Common myeloid progenitor, CD34-positive (primary cell): ENCODE measurements around the gene ABHD12B.

ENCODE experiments used
- CTCF ChIA-PET: fragments of 350-600 bp; sonication (Branson Sonifier 250); formaldehyde crosslinking; loops from one replicate; lab custom pipeline; 2021; ENCODE audit warnings: antibody characterized with exemption; lab: Charles Lee
- POLR2A ChIA-PET: fragments of 350-600 bp; sonication (Branson Sonifier 250); formaldehyde crosslinking; loops from one replicate; lab custom pipeline; 2021; ENCODE audit warnings: antibody characterized with exemption; lab: Charles Lee
- DNase-seq, 3 donors: peaks; one replicate each; pipeline versions ENCODE4 v3.0.0 to v3.0.0-alpha.2; 2013
- H3K27ac ChIP-seq, 2 experiments: 1 replicate in 1 of 2; 2 replicates in 1 of 2; pipeline ENCODE4 v1.7.0; 2013; ENCODE audit warnings: inconsistent platforms in 2 of 2, low read length in 2 of 2, mild to moderate bottlenecking in 2 of 2, low read depth in 1 of 2, moderate library complexity in 1 of 2; ENCODE audit not compliant: severe bottlenecking in 2 of 2, insufficient read depth in 1 of 2, poor library complexity in 1 of 2
- H3K27me3 ChIP-seq, 5 experiments: replicated peaks in 2 of 5; 1 replicate in 3 of 5; 2 replicates in 2 of 5; pipeline versions ENCODE4 v1.6.1 to v1.7.0; 2013; ENCODE audit warnings: low read length in 4 of 5, mild to moderate bottlenecking in 2 of 5, moderate library complexity in 2 of 5, inconsistent platforms in 1 of 5; ENCODE audit not compliant: insufficient read depth in 5 of 5, control insufficient read depth in 4 of 5
- H3K36me3 ChIP-seq, 4 experiments: 1 replicate in 2 of 4; 2 replicates in 2 of 4; pipeline versions ENCODE4 v1.6.1 to v1.7.0; 2013; ENCODE audit warnings: low read length in 3 of 4, control low read depth in 1 of 4, mild to moderate bottlenecking in 1 of 4; ENCODE audit not compliant: control insufficient read depth in 4 of 4, insufficient read depth in 4 of 4
- H3K4me1 ChIP-seq, 4 experiments: 1 replicate in 3 of 4; 2 replicates in 1 of 4; pipeline versions ENCODE4 v1.6.1 to v1.7.1; 2013; ENCODE audit warnings: low read length in 3 of 4, mild to moderate bottlenecking in 3 of 4, control low read depth in 1 of 4, inconsistent platforms in 1 of 4, moderate library complexity in 1 of 4; ENCODE audit not compliant: control insufficient read depth in 4 of 4, insufficient read depth in 4 of 4; ENCODE audit errors: control extremely low read depth in 1 of 4
- H3K4me3 ChIP-seq, 7 experiments: 1 replicate in 4 of 7; 2 replicates in 3 of 7; pipeline versions ENCODE4 v1.5.1 to v1.7.0; 2013; ENCODE audit warnings: mild to moderate bottlenecking in 7 of 7, low read length in 6 of 7, moderate library complexity in 6 of 7, inconsistent platforms in 2 of 7, low read depth in 2 of 7, control low read depth in 1 of 7; ENCODE audit not compliant: insufficient read depth in 4 of 7, control insufficient read depth in 1 of 7; ENCODE audit errors: extremely low read depth in 1 of 7
- H3K9me3 ChIP-seq, 5 experiments: 1 replicate in 4 of 5; 2 replicates in 1 of 5; pipeline versions ENCODE4 v1.6.1 to v1.7.1; 2013; ENCODE audit warnings: low read length in 4 of 5, mild to moderate bottlenecking in 2 of 5, inconsistent platforms in 1 of 5, low read depth in 1 of 5, moderate library complexity in 1 of 5; ENCODE audit not compliant: control insufficient read depth in 4 of 5, insufficient read depth in 2 of 5; ENCODE audit errors: control extremely low read depth in 1 of 5
- WGBS: methylation state at CpG from one replicate; pipeline ENCODE4 v1.1.5; 2013; ENCODE audit not compliant: insufficient coverage; 5-methylcytosine and 5-hydroxymethylcytosine counted together

ABHD12B gene

GRCh38 chr14:50862036-50862570 lies 9.8 kb upstream of the ABHD12B start:
- WGBS, result 100% methylated on average over 3 of the region's 4 CpGs
- no peak overlapping the region for H3K4me3 ChIP-seq
- no peaks in the 10 kb centered on the region for H3K9me3 ChIP-seq
- POLR2A ChIA-PET, result interaction anchor here (0.6 to 7.8 kb wide), 2 partner anchors 32 to 194 kb away, joined by 3 to 37 read pairs; partner anchors contain the start of genes NIN and SAV1
- CTCF ChIA-PET, result interaction anchor here (0.8 to 8.0 kb wide), 10 partner anchors 24 to 261 kb away, joined by 3 to 131 read pairs (median 3); partner anchors contain the start of gene PYGL
- H3K27ac ChIP-seq, result no peak overlapping the region
- no peaks in the 10 kb centered on the region for H3K36me3 ChIP-seq
- no peak for DNase-seq
- peaks cover 12 to 35% (median 29%) of the 10 kb centered on the region in 4 experiments for H3K4me1 ChIP-seq
- H3K27me3 ChIP-seq, result no peaks in the 10 kb centered on the region

GRCh38 chr14:50864237-50864636 lies 7.6 kb upstream of the ABHD12B start:
- H3K36me3 ChIP-seq, result no peaks in the 10 kb centered on the region
- H3K4me1 ChIP-seq, result peaks cover 12 to 31% (median 21%) of the 10 kb centered on the region in 4 experiments
- DNase-seq, result no peak
- no peaks in the 10 kb centered on the region for H3K9me3 ChIP-seq
- ChIA-PET CTCF (interaction anchor here (1.2 to 8.0 kb wide), 6 partner anchors 33 to 90 kb away, joined by 3 to 131 read pairs (median 4); partner anchors contain the start of gene NIN), POLR2A (no interaction called here)
- no peaks in the 10 kb centered on the region for H3K27me3 ChIP-seq
- H3K27ac ChIP-seq, result no peak overlapping the region
- H3K4me3 ChIP-seq, result no peak overlapping the region

GRCh38 chr14:50864946-50865345 lies 6.9 kb upstream of the ABHD12B start:
- CTCF ChIA-PET, result interaction anchor here (1.2 to 1.8 kb wide), 6 partner anchors 33 to 91 kb away, joined by 3 to 9 read pairs (median 4); partner anchors contain the start of gene NIN
- H3K4me1 ChIP-seq, result peaks cover 10 to 25% (median 15%) of the 10 kb centered on the region in 4 experiments
- H3K27ac ChIP-seq, result no peak overlapping the region
- H3K4me3 ChIP-seq, result no peak overlapping the region
- no CpG with 5 or more reads among the region's 5 CpGs for WGBS
- no peak for DNase-seq
- no peaks in the 10 kb centered on the region for H3K27me3 ChIP-seq
- no peaks in the 10 kb centered on the region for H3K36me3 ChIP-seq
- POLR2A ChIA-PET, result no interaction called here
- no peaks in the 10 kb centered on the region for H3K9me3 ChIP-seq

- ChIA-PET CTCF (interaction anchor here (1.2 to 1.8 kb wide), 5 partner anchors 34 to 92 kb away, joined by 3 to 9 read pairs (median 5); partner anchors contain the start of gene NIN), POLR2A (interaction anchor here (0.6 kb wide), 1 partner anchor 348 kb away, joined by 4 read pairs; no protein-coding TSS in a partner anchor)
- Histone ChIP-seq H3K4me3 (no peak overlapping the region), H3K27ac (no peak overlapping the region), H3K4me1 (peaks cover 6 to 22% (median 14%) of the 10 kb centered on the region in 4 experiments), H3K9me3 (no peaks in the 10 kb centered on the region), H3K27me3 (peaks cover 0 to 5% (median 0%) of the 10 kb centered on the region in 5 experiments), H3K36me3 (no peaks in the 10 kb centered on the region)
- WGBS, result 46% methylated on average over 8 of the region's 11 CpGs
- DNase-seq, result peak; percentile 38 to 57 (median 48)
Observed at GRCh38 chr14:50865391-50866076, 6.3 kb upstream of the ABHD12B start.

GRCh38 chr14:50871228-50871627 lies 625 bp upstream of the ABHD12B start:
- ChIA-PET CTCF (interaction anchor here (1.5 to 2.9 kb wide), 2 partner anchors 11 to 86 kb away, joined by 3 to 11 read pairs; no protein-coding TSS in a partner anchor), POLR2A (no interaction called here)
- no peaks in the 10 kb centered on the region for H3K36me3 ChIP-seq
- 92% methylated on average over 5 of the region's 5 CpGs for WGBS
- DNase-seq, result no peak
- peaks cover 0 to 23% (median 4%) of the 10 kb centered on the region in 5 experiments for H3K27me3 ChIP-seq
- no peak overlapping the region for H3K27ac ChIP-seq
- no peak overlapping the region for H3K4me3 ChIP-seq
- no peaks in the 10 kb centered on the region for H3K9me3 ChIP-seq
- H3K4me1 ChIP-seq, result peaks cover 9 to 27% (median 21%) of the 10 kb centered on the region in 4 experiments

- H3K4me1 ChIP-seq, result peaks cover 7 to 23% (median 20%) of the 10 kb centered on the region in 4 experiments
- H3K9me3 ChIP-seq, result no peaks in the 10 kb centered on the region
- 88% methylated on average over 1 of the region's 2 CpGs for WGBS
- POLR2A ChIA-PET, result no interaction called here
- H3K27me3 ChIP-seq, result peaks cover 0 to 23% (median 4%) of the 10 kb centered on the region in 5 experiments
- no peak overlapping the region for H3K4me3 ChIP-seq
- H3K36me3 ChIP-seq, result no peaks in the 10 kb centered on the region
- peak in 1 of 3 donors; percentile 41 for DNase-seq
- CTCF ChIA-PET, result interaction anchor here (1.1 to 1.8 kb wide), 4 partner anchors 14 to 121 kb away, joined by 3 read pairs; partner anchors contain the start of gene NIN
- H3K27ac ChIP-seq, result no peak overlapping the region
Observed at GRCh38 chr14:50874757-50875156, 2.9 kb downstream of the ABHD12B start.
